RWPE2 (cell line): Measurements from ENCODE around the gene MGAM2.

Source experiments
- ATAC-seq: fragments of 200-7000 bp; cut with Tn5 transposase; 3 replicates; pipeline ENCODE4 v1.9.1; 2021; ENCODE audit warnings: low read depth
- DNase-seq: peaks from one replicate; pipeline ENCODE4 v3.0.0-alpha.2; 2020; ENCODE audit warnings: low spot score
- H3K27ac ChIP-seq: fragments of 450-650 bp; 2 replicates; pipeline ENCODE4 v1.5.1; 2017; ENCODE audit warnings: mild to moderate bottlenecking; ENCODE audit not compliant: poor library complexity, severe bottlenecking
- H3K27me3 ChIP-seq: fragments of 250-450 bp; sonication (Bioruptor Pico); 2 replicates; pipeline ENCODE4 v1.5.1; 2021; ENCODE audit warnings: mild to moderate bottlenecking, moderate library complexity; ENCODE audit not compliant: insufficient read depth, poor library complexity, severe bottlenecking
- H3K36me3 ChIP-seq: fragments of 250-450 bp; sonication (Bioruptor Pico); 2 replicates; pipeline ENCODE4 v1.5.1; 2020; ENCODE audit warnings: low read depth, mild to moderate bottlenecking, moderate library complexity
- H3K4me1 ChIP-seq: fragments of 250-450 bp; sonication (Bioruptor Pico); 2 replicates; pipeline ENCODE4 v1.5.1; 2021; ENCODE audit warnings: mild to moderate bottlenecking, moderate library complexity; ENCODE audit not compliant: insufficient read depth, poor library complexity, severe bottlenecking
- H3K4me3 ChIP-seq: fragments of 250-450 bp; sonication (Bioruptor Pico); 2 replicates; pipeline ENCODE4 v1.5.1; 2021; ENCODE audit warnings: mild to moderate bottlenecking, moderate library complexity; ENCODE audit not compliant: severe bottlenecking
- H3K9me3 ChIP-seq: fragments of 250-450 bp; sonication (Bioruptor Pico); 2 replicates; pipeline ENCODE4 v1.5.1; 2021; ENCODE audit warnings: mild to moderate bottlenecking, moderate library complexity; ENCODE audit not compliant: severe bottlenecking
- TF ChIP-seq, protein P1 (sequence below): fragments of 450-650 bp; IDR thresholded peaks from one replicate; pipeline ENCODE4 v1.5.1; 2017; ENCODE audit warnings: mild to moderate bottlenecking, moderate library complexity; ENCODE audit not compliant: poor library complexity, severe bottlenecking

MGAM2 gene

DNA sequence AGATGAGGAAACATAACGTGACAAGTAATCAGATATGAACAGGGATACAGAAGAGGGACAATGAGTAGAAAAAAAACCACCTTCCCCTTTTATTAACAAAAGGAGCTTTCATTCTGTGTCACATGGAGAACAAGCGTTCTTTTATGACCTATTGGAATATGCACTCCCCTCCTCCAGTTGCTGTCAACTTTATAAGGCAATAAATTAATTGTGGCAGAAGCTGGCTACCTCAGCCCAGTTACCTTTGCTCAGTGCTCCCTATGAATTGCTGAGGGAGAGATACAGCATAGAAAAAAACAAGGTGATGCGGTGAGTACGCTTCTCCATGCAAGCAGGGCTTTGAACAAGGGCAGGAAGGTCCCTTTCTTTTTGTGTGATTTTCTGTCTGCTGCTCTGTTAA lies at the start of gene MGAM2:
MGAM2 (plus strand) TSS at position 220 of the 400 bp plus-strand sequence. CDS start 5,156 bp downstream, outside the sequence.
- no peak for ATAC-seq

DNA sequence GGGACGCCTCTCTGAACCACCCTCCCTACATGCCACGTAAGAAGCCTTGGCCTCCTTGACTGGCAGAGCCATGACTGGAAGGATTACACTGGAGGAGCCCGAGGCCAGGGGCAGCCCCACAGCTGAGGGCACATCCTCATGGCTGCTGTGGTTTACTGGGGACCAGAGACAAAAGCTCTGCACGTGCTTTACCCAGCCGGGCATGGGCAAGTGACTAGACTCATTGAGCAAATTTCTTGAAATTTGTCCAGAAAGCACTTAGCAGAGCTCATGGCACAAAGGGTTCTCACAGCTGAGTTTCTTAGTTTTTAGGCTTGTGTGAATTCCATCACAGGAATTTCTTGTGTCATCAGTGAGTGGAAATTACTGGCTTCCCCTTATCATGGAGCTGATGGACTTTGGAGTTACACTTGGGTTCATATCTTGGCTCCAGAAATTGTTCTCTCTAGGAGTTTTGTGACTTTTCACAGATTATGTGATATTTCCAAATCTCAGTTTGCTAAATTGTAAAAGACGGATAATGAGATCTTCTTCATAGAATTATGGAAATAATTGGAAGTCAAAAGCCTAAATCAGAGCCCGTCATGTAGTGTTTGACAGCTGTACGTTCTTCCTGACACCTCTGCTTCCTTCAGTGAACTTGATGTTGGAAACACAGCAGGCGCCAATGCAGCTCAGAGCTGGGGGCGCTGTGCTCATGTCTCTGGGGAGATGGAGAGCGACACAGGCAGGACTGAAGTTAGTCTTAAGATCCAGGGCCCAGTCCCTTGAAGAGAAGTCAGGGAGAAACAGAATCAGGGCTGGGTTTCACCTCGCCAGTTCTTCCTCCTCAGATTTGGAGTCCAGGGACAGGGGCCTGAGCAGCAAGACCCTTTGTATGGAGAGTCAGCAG lies 47.7 kb upstream of the MGAM2 start:
- no peaks in the 10 kb centered on the region for H3K4me1 ChIP-seq
- H3K27ac ChIP-seq: no peak overlapping the region
- TF ChIP-seq, protein P1, sequence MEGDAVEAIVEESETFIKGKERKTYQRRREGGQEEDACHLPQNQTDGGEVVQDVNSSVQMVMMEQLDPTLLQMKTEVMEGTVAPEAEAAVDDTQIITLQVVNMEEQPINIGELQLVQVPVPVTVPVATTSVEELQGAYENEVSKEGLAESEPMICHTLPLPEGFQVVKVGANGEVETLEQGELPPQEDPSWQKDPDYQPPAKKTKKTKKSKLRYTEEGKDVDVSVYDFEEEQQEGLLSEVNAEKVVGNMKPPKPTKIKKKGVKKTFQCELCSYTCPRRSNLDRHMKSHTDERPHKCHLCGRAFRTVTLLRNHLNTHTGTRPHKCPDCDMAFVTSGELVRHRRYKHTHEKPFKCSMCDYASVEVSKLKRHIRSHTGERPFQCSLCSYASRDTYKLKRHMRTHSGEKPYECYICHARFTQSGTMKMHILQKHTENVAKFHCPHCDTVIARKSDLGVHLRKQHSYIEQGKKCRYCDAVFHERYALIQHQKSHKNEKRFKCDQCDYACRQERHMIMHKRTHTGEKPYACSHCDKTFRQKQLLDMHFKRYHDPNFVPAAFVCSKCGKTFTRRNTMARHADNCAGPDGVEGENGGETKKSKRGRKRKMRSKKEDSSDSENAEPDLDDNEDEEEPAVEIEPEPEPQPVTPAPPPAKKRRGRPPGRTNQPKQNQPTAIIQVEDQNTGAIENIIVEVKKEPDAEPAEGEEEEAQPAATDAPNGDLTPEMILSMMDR: no peak
- H3K9me3 ChIP-seq: peaks cover 2% of the 10 kb centered on the region
- H3K36me3 ChIP-seq: no peaks in the 10 kb centered on the region
- H3K4me3 ChIP-seq: no peak overlapping the region
- DNase-seq: no peak
- H3K27me3 ChIP-seq: no peaks in the 10 kb centered on the region
- ATAC-seq: no peak

More for the DNA sequence above, at the start of gene MGAM2:
- H3K27me3 ChIP-seq: no peaks in the 10 kb centered on the region
- H3K27ac ChIP-seq: no peak within 1 kb of the TSS
- no peaks in the 10 kb centered on the region for H3K36me3 ChIP-seq
- H3K9me3 ChIP-seq: no peaks in the 10 kb centered on the region
- H3K4me1 ChIP-seq: no peaks in the 10 kb centered on the region
- H3K4me3 ChIP-seq: no peak within 1 kb of the TSS
- TF ChIP-seq, protein P1: no peak
- no peak for DNase-seq

DNA sequence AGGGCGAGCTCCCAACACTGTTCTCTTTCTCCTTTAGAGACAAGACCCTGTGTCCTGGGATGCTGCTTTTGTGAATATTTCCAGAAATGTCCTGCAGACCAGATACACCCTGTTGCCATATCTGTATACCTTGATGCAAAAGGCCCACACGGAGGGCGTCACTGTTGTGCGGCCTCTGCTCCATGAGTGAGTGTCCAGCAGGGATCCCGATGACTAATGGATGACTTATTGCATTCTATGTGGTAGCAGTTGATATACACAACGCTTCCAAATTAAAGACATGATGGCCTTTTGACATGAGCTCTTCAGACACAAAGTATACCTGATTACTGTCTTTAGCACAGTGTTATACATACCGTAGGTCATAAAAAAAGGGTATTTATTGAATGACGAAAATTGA lies 45.0 kb upstream of the MGAM2 start:
- Histone ChIP-seq H3K27ac (no peak overlapping the region), H3K4me3 (no peak overlapping the region), H3K36me3 (no peaks in the 10 kb centered on the region), H3K27me3 (no peaks in the 10 kb centered on the region), H3K4me1 (no peaks in the 10 kb centered on the region), H3K9me3 (peaks cover under 1% of the 10 kb centered on the region)
- DNase-seq (no peak), ATAC-seq (no peak)
- TF ChIP-seq, protein P1: no peak

DNA sequence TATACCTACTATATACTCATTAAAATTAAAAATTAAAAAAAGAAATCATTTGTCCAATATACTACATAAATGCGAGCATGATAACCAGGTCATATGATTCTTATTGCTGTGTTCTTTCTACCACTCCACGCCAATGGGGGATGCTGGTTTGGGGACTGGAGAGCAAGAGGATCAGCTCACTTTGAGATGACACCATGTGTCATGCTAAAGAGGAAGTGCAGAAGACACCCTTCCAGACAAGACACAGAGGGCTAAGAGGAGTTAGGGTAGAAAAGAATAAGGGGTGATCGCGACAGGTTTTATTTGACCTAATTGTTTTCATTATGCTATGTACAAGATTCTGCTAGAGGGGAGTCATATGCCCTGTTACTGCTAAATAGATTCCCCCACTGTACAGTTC lies 33.8 kb upstream of the MGAM2 start:
- no peaks in the 10 kb centered on the region for H3K9me3 ChIP-seq
- no peaks in the 10 kb centered on the region for H3K36me3 ChIP-seq
- no peak for ATAC-seq
- no peak overlapping the region for H3K27ac ChIP-seq
- no peak for DNase-seq
- TF ChIP-seq, protein P1: no peak
- no peaks in the 10 kb centered on the region for H3K4me1 ChIP-seq
- no peak overlapping the region for H3K4me3 ChIP-seq
- H3K27me3 ChIP-seq: no peaks in the 10 kb centered on the region

DNA sequence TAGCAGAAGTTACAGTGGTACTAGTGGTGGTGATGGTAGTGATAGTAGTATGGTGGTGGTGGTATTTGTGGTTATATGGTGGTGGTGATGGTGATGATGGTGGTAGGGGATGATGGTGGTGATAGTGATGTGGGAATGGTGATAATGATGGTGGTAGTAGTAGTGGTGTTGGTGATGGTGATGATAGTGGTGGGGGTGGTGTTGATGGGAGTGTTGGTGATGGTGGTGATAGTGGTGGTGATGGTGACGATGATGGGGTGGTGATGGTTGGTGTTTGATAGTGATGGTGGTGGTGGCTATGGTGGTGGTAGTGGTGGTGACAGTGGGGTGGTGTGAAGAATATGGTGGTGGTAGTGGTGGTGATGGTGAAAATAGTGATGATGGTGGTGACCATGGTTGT lies 27.9 kb upstream of the MGAM2 start:
- H3K4me1 ChIP-seq: no peaks in the 10 kb centered on the region
- H3K27ac ChIP-seq: no peak overlapping the region
- H3K27me3 ChIP-seq: no peaks in the 10 kb centered on the region
- TF ChIP-seq, protein P1: no peak
- DNase-seq (no peak), ATAC-seq (no peak)
- no peaks in the 10 kb centered on the region for H3K36me3 ChIP-seq
- no peak overlapping the region for H3K4me3 ChIP-seq
- H3K9me3 ChIP-seq: no peaks in the 10 kb centered on the region
